DND-41 (cell line): ENCODE measurements around the gene ALPK3.

ENCODE experiments used
- CTCF ChIP-seq: IDR thresholded peaks from 2 replicates; pipeline ENCODE4 v1.5.1; 2012; ENCODE audit warnings: borderline replicate concordance, low read length, moderate library complexity, mild to moderate bottlenecking; ENCODE audit not compliant: poor library complexity, severe bottlenecking; ENCODE audit errors: extremely low read depth
- EZH2 ChIP-seq: IDR thresholded peaks from 3 replicates; pipeline ENCODE4 v1.6.1; 2012; ENCODE audit warnings: borderline replicate concordance, low read depth, mild to moderate bottlenecking, moderate library complexity, low read length, inconsistent platforms; ENCODE audit not compliant: severe bottlenecking

DNA sequence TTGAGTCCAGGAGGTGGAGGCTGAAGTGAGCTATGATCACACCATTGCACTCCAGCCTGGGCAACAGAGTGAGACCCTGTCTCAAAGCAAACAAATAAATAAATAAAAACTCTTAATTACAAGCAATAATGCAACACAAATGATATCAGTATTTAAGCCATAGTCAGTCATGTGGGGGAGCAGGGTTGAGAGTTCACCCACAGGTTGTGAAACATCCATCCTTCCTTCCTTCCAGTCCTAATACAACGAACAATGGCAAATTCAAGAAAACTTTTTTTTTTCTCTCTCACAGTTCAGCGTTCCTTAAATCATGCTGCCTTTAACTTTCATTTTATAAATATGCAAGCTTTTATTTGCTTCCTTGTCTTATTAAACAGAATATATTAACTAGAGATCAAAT, 44.7 kb upstream of the ALPK3 start:
- TF ChIP-seq CTCF, result no peak
- TF ChIP-seq EZH2, result no peak
